HFF-Myc (cell line): ENCODE results near the gene CALML6.
"Not testable (repeated sequence)": the region's sequence is repeated elsewhere in the genome, so short reads cannot be mapped to it uniquely, and the experiment has no call there.

Experiments used
- DNase-seq: peaks from one replicate; pipeline ENCODE4 v3.0.0-alpha.2; 2011; ENCODE audit warnings: low read depth; ENCODE audit errors: extremely low read depth
- H3K4me3 ChIP-seq: replicated peaks from 2 replicates; pipeline ENCODE4 v1.5.1; 2011; ENCODE audit warnings: low read depth, mild to moderate bottlenecking, control low read depth, low read length
- CTCF ChIP-seq: IDR thresholded peaks from 2 replicates; pipeline ENCODE4 v1.5.1; 2012; ENCODE audit warnings: mild to moderate bottlenecking, low read depth, low read length, control low read depth; ENCODE audit errors: missing control alignments

CALML6 gene

GRCh38 chr1:1926346-1926811, 11.3 kb downstream of the CALML6 start:
- no peak for DNase-seq
- TF ChIP-seq CTCF, result no peak

DNA sequence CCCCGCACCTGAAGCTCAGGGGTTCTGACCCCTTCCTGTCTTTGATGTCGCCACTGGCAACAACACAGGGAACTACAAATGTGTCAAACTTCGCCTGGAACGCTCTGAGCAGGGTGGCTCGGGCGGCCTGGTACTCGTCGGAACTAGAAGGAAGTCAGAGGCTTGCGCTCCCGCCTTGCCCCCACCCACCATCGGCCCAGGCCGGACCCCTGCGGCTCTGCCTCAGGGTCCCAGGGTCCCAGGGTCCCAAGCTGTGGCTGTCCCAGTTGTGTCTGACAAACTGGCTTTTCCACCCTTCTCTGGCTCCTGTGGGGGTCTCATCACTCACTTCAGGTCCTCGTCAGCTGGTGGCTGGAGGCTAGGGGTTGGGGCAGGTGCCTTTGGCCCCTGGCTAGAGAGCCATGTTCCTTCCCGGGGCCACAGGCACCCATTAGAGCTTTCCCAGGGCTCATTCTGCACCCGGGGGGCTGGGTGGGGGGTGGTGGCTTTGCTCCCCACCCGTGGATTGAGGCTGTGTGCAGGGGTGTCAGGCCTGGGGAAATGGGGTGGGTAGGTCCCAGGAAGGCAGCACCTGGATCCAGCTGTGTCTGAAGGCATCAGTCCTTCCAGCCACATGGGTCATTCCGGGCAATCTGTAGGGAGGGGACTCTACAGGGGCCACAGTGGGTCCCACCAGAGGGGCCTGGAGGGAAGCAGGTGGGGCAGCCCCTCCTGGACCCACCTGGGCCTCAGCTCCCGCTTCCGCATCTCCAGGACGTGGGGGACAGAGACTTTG, 12.0 kb downstream of the CALML6 start:
- no peak overlapping the region for H3K4me3 ChIP-seq
- TF ChIP-seq CTCF, result no peak
- no peak for DNase-seq

More at GRCh38 chr1:1926346-1926811, 11.3 kb downstream of the CALML6 start:
- no peak overlapping the region for H3K4me3 ChIP-seq

GRCh38 chr1:1927751-1928150, 12.7 kb downstream of the CALML6 start:
- TF ChIP-seq CTCF, result no peak
- DNase-seq, result no peak
- H3K4me3 ChIP-seq, result no peak overlapping the region

DNA sequence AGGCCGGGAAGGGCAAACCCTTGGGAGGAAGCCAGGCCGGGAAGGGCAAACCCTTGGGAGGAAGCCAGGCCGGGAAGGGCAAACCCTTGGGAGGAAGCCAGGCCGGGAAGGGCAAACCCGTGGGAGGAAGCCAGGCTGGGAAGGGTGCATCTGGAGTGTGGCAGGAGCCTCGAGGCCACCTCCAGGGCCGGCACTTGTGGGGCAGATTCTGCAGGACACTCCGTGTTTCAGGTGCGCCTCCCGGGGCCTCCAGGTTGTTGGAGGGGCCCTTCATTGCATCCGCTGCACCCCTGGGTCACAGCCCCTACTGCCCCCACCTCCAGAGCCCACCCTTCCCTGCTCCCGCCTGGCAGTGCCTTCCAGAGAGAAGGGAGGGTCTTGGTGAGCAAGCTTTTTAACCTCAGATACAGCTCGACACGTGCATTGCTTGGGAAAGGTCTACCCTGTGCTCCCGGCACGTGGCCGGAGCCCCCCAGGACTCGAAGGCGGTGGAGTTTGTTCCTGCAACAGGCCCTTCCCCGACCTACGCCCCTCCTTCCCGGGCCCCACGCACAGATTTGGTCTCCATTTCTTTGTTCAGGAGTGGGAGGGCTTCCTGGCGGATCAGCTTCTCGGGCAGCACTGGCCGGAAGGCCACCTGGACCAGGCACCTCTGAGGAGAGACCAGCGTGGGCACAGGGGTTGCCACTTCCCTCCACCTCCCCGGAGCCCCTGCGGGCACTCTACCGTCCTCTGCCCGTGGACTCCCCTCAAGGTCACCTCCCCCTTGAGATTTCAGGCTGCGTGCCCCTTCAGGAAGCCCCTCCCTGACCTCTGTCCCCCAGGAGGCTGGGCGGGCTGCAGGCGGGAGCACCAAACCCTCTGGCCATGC, 13.4 kb downstream of the CALML6 start:
- H3K4me3 ChIP-seq, result no peak overlapping the region
- TF ChIP-seq CTCF, result no peak
- no peak for DNase-seq

- DNase-seq, result no peak
- TF ChIP-seq CTCF, result no peak
- H3K4me3 ChIP-seq, result no peak overlapping the region
Observed at GRCh38 chr1:1929102-1929638, 14.1 kb downstream of the CALML6 start.

GRCh38 chr1:1929639-1930545, 14.8 kb downstream of the CALML6 start:
- no peak overlapping the region for H3K4me3 ChIP-seq
- no peak for DNase-seq
- no peak for TF ChIP-seq CTCF

DNA sequence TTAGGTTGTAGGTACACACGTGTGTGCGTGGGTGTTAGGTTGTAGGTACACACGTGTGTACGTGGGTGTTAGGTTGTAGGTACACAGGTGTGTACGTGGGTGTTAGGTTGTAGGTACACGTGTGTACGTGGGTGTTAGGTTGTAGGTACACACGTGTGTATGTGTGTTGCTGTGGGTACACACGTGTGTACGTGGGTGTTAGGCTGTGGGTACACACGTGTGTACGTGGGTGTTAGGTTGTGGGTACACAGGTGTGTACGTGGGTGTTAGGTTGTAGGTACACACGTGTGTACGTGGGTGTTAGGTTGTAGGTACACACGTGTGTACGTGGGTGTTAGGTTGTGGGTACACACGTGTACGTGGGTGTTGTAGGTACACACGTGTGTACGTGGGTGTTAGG, 19.8 kb downstream of the CALML6 start:
- not testable (repeated sequence) for H3K4me3 ChIP-seq, DNase-seq
